C4-2B (cell line): Measurements from ENCODE around the gene SCLY.

Experiments used
- CTCF ChIP-seq: fragments of 450-650 bp; conservative IDR thresholded peaks from 2 replicates; pipeline ENCODE4 v1.5.1; 2017; ENCODE audit warnings: mild to moderate bottlenecking
- ZFX ChIP-seq: fragments of 450-650 bp; IDR thresholded peaks from 2 replicates; pipeline ENCODE4 v1.6.1; 2017

DNA sequence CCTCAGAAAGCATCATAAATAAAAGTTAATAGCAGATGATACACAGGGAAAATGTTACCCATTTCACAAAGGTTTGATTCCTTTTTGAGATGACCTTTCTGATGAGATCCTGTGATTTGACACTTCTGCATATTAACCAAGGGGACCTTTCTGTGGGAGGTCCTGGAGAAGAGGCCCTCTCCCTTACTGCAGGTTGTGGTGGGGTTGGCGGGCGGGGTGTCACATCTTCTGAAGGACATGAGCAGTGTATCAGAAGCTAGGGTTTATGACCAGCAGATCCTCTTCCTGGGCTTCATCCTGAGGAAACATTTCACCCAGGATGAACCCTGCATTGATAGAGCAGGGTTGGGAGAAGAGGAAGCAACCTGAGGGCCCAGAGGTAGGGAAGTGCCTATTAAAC is 37.2 kb upstream of the SCLY start:
- no peak for TF ChIP-seq CTCF
- no peak for TF ChIP-seq ZFX
